H4 (cell line): ENCODE data around the gene MCUB. TPM values are rescaled to one million over a fixed set of nuclear protein-coding genes. Genes with fewer than 3 reads are reported as not detected.
"Not testable (repeated sequence)": the region's sequence is repeated elsewhere in the genome, so short reads cannot be mapped to it uniquely, and the experiment has no call there.

Source experiments
- DNase-seq: peaks from one replicate; pipeline ENCODE4 v3.0.0-alpha.2; 2015; ENCODE audit warnings: low spot score
- total RNA-seq: library from RNA; depleted of rRNA; stranded (reverse); fragments of >200 nt; shearing (Covaris generic); gene quantifications from 2 replicates; pipeline ENCODE4 v1.2.3, GENCODE V29; 2014

MCUB gene
- total RNA-seq, 1 experiment from 2014 or later: 11.1 TPM

DNA sequence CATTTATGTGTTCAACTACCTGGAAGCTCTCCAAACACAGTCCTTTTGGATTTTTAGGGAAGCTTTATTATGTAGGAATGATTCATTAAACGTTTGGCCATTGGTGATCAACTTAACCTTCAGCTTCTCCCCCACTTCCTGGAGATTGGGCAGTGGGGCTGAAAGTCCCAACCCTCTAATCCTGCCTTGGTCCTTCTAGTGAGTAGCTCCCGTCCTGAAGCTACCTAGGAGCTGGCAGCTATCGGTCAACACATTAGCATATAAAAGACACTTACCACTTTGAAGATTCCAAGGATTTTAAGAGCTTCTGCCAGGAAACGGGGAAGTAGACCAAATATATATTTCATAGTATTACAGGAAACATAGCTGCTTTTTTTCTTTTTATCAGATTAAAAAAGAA is 69.7 kb downstream of the MCUB start:
- no peak for DNase-seq

DNA sequence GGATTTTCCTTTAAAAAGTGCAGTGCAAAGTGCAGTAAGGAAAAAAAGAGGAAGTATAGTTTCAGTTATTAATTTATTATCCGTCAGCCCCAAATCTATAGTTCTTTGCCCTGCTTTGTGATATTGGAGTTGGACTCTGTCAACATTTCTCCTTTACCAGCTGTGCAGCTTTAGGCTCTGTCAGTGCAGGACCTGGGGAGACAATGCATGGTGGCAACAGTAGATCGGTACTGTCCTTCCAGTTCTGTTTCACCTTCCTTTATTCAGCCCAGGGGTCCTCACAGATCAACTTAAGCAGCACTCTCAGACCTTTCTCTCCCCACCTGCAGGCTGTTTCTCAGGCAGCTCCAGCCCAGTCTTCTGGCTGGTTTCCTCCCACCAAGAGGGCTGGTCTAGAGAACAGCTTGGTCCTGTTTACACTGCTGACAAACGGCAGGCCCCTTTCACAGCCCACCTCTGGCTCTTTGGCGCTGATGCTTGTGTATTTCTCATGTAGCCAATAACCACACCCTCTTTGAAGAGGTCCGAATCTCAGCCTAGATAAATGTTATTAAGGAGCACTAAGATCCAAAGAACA is 71.6 kb downstream of the MCUB start:
- DNase-seq: no peak

DNA sequence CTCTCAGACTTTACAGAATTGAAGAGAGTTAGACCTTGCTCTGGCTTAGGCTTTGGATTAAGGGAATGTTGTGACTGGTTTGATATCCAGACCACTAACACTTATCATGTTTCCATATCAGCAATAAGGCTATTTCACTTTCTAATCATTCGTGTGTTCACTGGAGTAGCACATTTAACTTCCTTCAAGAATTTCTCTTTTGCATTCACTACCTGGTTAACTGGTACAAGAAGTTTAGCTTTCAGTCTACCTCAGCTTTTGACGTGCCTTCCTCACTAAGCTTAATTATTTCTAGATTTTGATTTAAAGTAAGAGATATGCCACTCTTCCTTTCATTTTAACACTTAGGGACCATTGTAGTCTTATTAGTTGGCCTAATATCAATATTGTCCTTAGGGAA is 80.6 kb downstream of the MCUB start:
- DNase-seq: no peak

DNA sequence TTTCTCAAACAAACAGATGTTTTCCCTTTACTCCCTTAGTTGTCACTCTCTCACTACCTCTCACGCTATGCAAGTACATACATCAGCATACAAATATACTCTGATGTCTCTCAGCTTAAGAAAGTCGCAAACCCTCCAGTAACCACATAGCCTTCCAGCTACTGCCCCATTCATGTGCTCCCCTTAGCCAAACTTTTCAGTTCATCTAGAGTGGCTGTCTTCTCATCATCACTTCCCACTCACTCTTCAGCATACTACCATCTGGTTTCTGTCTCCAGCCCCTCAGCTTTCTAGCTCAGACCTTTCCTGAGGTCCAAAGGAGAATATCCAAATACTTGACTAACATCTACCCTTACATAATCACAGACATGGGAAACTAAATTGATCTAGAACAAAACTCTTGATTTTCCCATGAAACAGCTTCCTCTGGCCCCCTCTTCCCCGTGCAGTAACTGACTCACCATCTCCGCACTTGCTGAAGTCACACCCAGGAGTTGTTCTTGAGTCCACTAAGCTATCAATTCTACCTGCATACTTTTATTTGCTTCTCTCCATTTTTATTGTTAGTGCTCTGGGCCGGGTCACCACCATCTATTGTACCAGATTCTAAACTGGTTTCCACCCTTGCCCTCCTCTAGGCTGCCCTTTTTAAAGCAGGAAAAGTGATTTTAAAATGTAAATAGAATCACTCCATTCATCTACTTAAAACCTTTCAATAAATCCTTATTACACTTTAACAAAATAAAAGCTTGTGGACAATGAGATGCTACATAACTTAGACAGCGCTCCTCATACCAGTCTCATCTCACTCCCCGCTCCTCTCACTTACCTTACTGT is 86.0 kb downstream of the MCUB start:
- DNase-seq: no peak

DNA sequence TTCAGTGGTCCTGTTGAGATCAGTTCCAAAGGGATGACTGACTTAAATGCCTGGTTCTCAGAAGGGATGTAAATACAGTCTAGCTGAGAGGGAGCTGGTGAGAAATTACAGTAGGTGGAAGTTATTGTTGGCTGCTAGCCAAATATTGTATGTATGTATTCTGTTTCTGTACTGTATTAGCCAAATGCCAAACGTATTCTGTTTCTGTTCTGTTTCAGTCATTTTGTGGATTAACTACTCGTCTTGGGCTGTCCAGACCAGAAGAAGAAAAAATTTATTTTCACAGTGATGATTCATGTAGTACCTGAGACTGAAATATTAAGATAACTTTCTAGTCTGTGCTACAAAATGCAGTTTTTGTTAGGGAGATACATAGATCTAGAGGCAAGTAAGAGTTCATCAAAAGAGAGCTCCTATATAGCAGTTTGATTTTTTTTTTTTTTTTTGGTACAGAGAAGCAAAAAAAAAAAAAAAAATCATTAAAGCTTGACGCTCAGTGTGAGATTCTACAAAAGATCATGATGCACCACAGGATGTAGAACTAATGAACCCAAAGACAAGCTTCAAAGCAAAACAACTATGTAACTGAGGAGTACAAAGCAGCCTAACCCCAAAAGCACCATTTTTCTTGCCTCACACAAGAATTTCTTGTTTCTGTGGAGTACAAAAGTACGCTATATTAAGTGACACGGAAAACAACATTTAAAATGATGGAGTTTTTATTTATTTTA is 88.4 kb downstream of the MCUB start:
- DNase-seq: no peak

DNA sequence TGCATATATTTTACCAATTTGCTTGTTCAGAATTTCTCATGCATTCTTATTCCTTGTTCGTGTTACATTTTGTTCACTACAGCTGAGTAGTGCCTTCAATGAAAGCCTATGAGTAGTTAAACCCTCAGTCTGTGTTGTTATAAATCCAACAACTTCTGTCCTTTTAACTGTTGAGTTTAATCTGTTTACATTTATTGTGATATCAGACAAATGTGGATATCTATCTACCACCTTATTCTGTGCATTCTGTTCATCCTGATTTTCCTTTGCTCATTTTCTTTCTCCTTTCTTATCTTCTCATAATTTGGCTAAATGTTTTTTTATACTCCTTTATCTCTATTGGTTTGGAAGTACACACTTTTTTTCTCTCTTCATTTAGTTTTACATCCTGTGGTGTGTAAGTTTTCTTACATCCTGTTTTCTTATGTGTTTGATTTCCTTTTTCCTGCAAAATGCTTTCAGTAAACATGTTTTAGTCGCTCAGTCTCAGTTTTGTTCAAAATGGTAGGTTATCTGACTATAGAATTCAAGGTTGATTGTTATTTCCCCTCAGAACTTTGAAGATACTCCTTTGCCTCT is 89.0 kb downstream of the MCUB start:
- DNase-seq: no peak

DNA sequence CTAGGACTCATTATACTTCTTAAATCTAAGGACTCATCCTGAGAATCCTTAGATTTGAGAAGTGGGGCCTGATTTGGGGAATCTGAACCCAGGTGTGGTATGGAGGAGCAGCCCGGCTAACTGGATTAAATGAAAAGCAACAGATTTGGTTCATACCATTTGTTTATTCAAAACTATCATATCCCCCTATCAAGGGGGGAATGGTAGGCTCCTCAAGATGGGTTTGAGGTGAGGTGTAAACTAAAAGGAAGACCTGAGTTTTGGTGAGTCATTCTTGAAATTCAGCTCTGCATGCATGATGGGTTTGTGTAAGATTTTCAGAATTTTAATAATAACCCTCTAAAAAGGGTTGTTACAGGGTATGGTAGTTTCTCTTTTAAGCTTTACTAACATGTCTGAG is 89.8 kb downstream of the MCUB start:
- DNase-seq: no peak

DNA sequence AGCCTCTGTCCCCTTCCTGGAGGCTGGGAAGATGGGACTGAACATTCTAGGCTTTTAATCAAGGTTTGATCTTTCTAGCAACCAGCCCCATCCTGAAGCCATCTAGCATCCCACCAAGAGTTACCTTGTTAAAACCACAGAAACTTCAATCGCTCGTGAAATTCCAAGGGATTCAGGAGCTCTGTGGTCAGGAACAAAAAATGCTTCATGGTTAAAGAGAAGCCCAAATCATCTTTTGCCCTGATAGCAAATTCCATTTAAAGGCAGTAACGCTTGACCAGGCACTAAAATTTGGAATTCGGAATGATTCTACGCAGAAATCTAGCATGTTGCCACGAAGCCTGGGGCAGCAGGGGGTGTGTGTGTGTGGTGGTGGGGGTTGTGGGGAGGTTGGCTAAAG is 95.3 kb downstream of the MCUB start:
- DNase-seq: no peak

DNA sequence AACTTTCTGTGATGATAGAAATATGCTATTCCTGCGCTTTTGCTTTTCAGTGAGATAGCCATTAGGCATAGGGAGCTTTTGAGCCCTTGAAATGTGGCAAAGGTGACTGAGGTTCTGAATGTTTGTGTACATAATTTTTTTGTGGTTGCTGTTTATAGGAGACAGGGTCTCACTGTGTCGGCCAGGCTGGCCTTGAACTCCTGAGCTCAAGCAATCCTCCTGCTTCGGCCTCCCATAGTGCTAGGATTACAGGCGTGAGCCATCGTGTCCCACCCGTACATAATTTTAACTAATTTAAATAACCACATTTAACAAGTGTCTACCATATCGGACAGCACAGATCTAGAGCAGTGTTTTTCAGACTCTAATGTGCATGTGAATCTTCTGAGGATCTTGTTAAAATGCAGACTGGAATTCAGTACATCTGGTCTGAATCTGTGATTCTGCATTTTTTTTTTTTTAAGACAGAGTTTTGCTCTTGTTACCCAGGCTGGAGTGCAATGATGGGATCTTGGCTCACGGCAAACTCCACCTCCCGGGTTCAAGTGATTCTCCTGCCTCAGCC is 97.9 kb downstream of the MCUB start:
- DNase-seq: no peak

DNA sequence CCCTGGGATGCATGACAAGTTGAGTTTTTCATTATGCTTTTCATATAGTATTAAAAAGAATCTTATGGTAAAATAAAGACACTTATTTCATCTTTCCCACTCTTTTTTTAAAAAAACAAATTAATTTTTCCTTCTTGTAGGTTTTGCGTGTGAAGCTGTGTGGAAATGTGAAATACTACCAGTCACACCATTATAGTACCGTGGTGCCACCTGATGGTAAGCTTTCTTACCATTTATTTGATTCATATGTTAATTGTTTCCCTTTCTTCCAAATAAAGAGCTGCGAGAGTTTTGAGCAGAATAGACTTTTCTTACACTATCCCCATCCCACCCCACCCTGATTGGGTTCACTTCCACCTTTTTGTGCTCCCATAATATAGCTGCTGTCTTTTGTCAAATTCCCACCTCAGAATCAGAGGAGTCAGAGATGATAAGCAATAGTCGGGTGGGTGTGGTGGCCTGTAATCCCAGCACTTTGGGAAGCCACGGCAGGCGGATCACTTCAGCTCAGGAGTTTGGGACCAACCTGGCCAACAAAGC is 98.9 kb downstream of the MCUB start:
- no peak for DNase-seq

DNA sequence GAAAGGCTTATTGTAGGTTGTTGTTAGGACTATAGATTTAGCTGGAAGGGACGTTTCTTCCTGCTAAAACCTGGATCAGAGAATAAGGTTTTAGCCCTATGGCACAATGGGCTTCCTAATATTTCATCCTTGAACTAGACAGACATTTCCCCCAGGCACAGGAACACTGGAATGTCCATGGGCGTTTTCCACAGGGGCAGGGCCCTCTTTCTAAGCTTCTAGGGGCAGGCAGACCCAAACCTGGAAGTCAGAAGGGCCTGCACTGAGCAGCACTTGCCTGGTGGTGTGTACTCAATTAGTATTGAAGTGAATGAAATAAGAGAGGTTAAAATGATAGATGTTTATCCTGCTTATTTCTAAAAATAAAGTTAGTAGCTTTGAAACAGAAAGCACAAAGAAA is 102.1 kb downstream of the MCUB start:
- DNase-seq: no peak

DNA sequence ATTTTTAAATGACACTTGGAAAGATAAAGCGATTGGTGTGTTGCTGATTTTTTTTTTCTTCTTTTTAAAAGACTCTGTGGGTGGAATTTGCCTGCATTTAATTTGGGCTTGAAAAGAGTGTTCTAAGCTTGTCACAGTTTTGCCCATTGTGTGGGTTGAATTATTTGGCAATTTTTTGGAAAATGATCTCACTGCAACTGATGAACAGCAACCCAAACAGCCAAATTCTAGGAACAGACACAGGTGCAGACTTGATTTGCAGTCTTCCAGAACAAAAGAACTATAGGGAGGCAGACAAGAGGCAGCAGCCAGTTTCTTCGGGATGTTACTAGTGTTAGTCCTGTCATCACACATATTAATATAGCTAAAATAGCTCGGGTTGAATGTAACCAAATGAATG is 102.7 kb downstream of the MCUB start:
- DNase-seq: no peak

DNA sequence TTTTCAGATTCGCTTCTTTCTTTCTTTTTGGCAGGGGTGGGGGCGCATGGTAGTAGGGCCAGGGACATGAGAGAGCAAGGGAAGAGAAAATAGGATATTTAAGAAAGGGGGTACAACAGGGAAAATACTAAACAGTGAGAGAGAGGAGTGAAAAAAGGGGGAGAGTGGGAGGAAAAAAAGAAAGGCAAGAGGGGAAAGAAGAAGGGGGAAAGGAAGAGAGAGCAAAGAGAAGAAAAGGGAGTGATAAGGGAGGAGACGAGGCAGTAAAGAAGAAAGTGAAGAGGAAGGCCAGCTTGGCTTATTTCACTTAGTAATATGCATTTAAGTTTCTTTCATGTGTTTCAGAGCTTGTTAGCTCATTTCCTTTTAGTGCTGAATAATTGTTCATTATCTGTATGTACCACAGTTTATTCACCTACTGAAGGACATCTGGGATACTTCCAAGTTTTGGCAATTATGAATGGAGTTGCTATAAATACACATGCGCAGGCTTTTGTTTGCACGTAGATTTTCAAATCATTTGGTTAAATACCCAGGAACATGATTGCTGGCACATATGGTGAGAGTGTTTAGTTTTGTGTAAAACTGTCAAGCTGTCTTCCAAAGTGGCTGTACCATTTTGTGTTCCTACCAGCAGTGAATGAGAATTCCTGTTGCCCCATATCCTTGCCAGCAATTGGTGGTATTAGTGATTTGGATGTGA is 105.9 kb downstream of the MCUB start:
- no peak for DNase-seq

DNA sequence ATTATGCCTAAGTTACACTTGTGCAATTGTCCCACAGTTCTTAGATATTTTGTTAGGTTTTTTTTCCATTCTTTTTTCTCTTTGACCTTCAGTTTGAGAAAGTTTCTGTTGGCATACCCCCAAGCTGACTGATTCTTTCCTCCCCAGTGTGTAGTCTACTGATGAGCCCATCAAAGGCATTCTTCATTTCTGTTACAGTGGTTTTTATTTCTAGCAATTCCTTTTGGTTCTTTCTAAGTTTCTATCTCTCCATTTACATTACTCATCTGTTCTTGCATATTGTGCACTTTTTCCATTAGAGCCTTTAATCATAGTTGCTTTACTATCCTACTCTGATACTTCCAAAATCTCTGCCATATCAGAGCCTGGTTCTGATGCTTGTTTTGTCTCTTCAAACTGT is 111.3 kb downstream of the MCUB start:
- DNase-seq: no peak

DNA sequence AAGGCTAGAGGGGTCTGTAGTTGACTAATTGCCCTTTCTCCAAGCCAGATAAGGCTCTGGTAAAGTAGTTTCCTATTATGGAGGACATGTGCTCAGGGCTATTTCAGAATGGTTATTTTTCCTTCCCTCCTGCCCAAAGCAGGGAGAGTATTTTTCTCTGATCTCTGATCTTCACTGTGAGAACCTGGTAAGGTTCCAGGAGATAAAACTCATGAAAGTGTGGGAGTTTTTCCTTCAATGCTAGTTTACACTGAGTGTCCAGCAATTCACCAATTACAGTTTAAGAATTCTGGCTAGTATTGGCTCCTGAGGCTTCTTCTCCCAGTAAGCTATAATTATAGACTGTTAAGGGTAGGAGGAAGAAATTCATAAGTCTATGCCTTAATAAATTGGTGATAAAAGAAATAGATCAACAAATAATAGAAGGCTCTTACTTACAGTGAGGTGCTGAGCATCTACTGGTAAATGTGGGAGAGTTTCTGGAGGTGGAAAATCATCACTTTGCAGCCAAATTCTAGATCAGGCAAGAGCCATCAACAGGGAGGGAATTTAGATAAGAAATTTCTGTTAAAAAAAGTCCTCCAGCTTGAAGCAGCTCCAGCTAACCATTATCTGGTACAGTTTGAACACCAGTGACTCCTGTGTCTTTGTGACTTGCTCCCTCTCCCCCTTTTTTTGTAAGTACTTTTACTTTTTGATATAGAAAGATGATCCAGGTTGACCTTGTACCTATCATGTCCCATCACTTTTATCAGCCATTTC is 112.3 kb downstream of the MCUB start:
- DNase-seq: no peak

DNA sequence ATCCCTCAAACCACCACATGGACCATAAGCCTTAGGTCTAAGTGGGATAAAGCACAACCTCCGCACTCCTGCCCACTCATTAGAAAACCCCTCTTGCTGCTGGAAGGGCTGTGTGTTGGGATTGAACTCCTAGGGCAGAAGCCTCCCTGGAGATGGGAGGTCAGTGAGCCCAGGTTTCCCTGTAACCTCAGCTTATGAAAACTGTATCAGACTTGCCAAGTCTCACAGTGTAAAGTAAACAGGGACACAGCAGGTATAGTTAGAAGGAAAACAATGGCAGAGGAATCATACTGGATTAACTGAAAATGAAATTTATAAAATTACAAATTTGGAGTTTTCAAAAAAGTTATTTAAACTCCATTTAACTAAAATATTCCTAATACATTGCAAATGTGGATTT is 113.3 kb downstream of the MCUB start:
- DNase-seq: no peak

DNA sequence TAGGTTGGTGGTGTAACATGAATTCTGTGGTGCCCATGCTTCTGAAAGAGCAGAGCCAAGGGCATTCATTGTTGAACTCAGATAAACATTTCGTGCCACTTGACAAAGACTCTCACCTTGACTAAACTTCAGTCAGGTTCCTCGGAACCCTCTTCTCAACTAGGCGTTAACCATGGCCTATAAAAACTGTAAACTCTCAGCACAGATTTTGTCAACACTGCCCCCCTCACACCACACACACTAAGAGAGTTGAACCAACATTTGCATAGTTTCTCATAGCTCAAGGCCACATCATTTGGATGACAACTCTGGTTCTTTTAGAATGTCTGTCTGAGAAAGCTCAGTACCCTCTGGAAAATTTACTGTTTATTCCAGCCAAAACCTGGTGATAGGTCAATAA is 115.1 kb downstream of the MCUB start:
- DNase-seq: no peak

DNA sequence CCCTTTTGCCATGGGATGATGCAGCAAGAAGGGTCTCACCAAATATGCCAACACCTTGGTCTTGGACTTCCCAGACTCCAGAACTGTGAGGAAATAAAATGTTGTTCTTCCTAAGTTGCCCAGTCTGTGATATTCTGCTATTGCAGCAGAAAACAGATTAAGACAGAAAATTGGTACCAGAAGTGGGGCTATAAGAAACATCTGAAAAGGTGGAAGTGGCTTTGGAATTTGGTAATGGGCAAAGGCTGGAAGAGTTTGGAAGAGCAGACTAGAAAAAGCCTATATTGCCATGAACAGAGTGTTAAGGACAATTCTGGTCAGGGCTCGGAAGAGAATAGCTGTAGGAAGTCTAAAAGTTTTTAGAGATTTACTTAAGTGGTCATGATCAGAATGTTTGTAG is 115.8 kb downstream of the MCUB start:
- DNase-seq: no peak

DNA sequence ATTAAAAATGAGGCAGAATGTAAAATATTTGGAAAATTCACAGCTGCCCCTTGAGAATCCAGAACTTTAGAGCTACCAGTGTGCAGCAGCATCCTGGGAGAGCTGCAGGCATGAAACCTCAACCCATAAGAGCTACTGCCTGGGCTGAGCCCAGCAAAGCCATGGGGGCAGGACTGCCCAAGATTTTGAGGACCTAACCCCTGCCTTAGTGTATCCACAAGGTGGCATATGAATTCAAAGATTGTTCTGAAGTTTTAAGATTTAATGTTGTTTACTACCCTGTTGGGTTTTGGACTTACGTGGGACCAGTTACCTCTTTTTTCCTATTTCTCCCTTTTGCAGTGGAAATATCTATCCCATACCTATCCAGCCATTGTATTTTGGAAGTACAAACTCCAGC is 116.8 kb downstream of the MCUB start:
- no peak for DNase-seq

DNA sequence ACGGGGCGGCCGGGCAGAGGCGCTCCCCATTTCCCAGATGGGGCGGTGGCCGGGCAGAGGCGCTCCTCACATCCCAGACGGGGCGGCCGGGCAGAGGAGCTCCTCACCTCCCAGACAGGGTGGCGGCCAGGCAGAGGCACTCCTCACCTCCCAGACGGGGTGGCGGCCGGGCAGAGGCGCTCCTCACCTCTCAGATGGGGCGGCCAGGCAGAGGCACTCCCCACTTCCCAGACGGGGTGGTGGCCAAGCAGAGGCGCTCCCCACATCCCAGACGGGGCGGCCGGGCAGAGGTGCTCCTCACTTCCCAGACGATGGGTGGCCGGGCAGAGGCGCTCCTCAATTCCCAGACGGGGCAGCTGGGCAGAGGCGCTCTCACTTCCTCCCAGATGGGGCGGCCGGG is 118.4 kb downstream of the MCUB start:
- DNase-seq: not testable (repeated sequence)

DNA sequence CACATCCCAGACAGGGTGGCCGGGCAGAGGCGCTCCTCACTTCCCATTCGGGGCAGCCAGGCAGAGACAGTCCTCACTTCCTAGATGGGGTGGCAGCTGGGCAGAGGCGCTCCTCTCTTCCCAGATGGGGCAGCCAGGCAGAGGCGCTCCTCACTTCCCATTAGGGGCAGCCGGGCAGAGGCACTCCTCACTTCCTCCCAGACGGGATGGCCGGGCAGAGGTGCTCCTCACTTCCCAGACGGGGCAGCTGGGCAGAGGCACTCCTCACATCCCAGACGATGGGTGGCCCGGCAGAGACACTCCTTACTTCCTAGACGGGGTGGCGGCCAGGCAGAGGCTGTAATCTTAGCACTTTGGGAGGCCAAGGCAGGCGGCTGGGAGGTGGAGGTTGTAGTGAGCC is 118.9 kb downstream of the MCUB start:
- DNase-seq: not testable (repeated sequence)
